GM19395 (cell line): ENCODE measurements around the gene APLP2.
"Not testable (repeated sequence)": the region's sequence is repeated elsewhere in the genome, so short reads cannot be mapped to it uniquely, and the experiment has no call there.

ENCODE experiments used
- ATAC-seq: cut with Tn5 transposase; IDR thresholded peaks from one replicate; pipeline ENCODE4 v1.9.1; 2021; ENCODE audit warnings: mild to moderate bottlenecking, moderate library complexity; ENCODE audit not compliant: unreplicated experiment

The APLP2 gene

DNA sequence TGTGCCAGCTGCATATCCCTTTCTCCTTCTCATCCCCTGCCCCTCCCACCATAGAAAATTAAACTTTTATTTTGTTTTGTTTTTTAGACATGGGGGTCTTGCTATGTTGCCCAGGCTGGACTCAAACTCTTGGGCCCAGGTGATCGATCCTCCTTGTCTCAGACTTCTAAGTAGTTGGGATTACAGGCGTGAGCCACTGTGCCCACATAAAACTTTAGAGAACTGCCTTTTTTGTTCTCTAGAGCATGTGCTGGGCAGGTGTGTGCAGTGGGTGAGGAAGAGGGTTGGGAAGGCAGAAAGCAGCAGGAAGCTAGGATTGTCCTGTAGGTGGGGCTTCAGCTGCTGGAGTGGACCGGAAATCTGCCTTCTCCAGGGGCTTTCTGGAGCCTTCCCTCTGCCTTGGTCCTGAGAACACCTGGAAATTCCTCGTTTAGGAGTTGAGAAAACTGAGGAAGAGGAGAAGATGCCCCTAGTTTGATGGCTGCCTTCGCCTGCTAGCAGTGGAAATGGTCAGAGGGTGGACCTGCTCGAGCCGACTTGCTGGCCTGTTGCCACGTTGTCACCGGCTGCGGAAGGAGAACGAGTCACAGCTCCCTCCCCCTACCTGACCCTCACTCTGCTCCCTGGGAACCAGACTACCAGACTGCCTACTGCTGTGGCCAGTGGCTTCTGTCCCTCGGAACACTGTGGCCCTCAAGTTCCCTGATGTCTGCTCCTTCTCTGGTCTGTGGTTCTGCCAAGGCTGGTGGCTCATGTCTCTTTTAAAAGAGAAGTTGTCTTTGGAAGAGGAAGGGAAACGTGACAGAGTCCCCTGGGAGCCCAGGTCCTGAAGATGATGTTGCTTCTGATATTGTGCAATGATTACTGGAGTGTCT, 93.9 kb downstream of the APLP2 start:
- ATAC-seq, result no peak

DNA sequence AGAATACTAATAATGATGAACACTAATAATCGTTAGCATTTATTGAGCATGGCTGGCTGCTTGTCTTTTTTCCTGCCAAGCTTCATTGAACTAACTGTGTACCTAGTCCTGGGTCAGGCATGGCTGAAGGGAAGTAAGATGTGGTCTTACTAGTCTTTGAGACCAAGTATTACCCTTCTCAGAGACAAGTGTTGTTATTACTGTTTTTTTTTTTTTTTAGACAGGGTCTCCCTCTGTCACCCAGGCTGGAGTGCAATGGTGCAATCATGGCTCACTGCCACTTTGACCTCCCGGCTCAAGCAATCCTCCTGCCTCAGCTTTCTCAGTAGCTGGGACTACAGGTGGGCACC, 94.5 kb downstream of the APLP2 start:
- no peak for ATAC-seq

DNA sequence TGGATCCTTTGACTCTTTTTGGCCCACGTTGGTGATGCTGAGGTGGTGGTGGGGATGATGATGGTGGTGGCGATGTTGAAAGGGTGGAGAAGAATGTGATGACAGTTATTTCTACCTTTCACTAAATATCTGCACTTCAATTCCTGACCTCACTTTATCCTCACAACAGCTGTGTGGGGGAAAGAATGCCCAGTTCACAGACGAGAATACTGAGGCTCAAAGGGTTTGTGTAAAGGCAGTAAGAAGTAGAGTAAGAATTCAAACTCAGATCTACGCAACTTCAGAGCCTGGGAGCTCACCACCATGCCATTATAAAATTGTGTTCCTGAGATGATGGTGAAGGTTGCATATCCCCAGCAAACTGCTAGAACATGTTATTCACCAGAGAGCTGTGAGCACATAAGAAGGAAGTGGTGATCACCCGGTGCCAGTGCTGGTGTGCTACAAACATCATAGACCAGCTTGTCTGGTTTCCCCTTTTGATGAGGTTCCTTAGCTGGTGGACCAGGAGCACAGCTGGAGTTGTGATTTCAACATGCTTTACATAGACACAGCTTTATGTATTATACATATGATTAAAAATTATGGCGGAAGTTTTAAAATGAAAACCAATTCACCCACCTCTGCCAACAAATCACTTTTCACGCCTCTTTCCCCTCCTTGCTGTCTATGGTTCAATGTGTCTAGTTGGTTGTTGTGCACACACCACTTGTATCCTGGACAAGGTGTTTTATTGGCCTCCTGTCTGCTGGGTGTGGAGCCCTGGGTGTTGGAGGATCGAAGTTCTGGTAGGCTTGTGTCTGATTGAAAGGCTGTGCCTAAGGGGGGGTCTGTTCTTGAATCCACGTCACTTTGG, 96.1 kb downstream of the APLP2 start:
- no peak for ATAC-seq

DNA sequence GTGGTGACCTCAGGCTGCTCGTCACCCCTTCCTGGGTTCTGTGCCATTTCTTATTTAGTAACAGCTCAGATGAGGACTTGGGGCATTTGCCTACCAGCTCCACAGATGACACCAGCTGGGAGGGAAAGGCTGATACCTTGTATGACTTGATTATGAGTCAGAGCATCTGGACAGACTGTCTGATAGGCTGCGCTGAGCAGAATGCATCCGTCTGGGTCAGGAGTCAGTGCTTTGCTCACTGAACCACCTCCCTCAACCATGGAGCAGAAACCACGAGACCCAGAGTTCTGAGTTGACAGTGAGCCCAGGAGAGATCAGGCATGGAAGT, 96.7 kb downstream of the APLP2 start:
- ATAC-seq, result no peak

DNA sequence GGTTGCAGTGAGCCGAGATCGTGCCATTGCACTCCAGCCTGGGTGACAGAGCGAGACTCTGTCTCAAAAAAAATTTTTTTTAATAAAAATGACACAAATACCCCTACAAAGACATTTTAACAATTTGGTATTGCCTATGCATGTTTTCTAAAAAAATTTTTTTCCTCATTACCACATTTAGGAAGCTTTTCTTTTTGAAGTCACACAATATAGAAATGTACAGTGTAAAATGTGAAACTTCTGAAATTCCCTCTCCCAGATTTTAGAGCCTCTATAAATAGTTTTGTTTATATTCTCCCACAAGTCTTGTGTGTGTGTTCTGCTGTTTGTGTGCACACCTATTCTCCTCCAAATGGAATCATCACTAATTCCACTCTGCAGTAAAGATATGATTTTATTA, 97.5 kb downstream of the APLP2 start:
- no peak for ATAC-seq

DNA sequence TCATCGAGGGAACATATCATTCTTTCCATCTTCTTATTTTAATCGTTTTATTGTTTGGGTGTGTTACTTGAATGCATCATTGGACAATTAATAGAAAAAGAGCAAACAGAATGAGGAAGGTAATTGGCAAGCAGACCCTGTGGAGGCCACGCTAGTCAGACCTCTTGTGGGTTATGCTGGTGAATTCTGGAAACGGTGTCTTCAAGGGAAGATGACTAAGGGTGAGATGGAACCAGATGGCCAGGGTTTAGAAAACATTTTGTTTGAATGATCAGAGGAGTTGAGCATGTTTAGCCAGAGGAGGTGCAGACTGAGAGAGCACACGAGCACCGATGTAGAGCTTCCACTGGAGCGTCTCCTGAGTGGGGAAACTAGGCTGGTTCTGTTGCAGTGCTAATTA, 98.4 kb downstream of the APLP2 start:
- no peak for ATAC-seq

DNA sequence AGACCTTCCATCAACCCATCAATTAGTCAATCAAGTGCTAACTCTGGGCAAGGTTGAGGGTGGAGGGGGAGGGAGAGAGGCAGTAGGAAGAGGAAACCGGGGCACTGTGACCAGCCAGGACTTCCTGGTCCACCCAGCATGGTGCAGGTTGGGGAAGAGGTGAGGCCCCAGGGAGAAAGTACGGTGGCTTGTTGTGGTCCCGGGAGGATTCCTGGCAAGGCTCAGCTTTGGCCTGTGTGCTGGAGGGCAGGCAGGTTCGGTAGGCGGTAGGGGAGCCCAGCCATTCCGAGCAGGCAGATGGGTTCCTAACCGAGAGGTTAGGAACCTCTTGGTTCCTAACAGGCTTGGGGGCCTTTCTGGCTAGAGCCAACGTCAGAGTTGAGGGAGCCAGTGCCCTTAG, 100.7 kb downstream of the APLP2 start:
- no peak for ATAC-seq

DNA sequence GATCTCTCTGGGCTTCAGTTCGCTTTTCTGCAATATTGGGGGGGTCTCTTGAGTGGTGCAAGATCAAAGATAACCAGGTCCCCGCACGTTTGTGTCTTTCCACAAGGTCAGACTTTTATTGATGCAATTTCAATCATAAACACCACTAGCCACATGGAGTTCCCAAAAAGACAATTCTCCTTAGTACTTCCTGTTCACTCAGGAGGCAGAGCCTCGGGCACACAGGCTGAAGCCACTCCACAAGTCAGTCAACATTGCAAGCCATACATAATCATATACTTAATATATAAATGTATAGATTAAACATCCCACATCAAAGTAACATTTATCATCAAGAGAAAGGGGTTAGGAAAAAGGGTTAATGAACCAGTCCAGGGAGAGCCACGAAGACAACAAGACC, 101.8 kb downstream of the APLP2 start:
- ATAC-seq, result no peak

DNA sequence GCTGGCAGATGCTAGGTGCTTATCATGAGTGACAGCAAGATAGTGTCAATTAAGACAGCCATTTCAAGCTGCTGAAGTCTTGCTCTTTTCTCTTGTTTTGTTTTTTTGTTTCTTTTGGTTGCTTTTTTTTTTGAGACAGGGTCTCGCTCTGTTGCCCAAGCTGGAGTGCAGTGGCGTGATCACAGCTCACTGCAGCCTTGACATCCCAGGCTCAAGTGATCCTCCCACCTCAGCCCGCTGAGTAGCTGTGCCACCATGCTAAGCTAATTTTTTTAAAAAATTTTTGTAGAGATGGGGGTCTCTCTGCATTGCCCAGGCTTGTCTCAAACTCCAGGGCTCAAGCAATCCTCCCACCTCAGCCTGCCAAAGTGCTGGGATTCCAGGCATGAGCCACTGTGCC, 102.3 kb downstream of the APLP2 start:
- not testable (repeated sequence) for ATAC-seq

DNA sequence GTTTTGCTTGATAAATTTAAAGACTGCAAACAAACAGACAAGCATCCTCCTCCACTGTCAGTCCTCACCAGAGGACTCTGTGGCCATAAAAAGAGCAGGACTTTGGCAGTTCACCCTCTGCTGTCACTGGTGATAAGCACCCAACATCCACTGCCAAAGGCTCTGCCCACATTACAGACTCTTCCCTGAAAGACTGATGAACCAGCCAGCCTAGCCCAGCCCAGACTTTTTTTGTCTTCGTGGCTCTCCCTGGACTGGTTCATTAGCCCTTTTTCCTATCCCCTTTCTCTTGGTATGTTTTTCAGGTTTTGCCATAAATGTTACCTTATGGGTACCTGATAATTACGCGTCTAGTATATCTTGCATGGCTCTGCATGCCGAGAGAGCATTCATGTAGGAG, 104.9 kb downstream of the APLP2 start:
- ATAC-seq, result no peak

DNA sequence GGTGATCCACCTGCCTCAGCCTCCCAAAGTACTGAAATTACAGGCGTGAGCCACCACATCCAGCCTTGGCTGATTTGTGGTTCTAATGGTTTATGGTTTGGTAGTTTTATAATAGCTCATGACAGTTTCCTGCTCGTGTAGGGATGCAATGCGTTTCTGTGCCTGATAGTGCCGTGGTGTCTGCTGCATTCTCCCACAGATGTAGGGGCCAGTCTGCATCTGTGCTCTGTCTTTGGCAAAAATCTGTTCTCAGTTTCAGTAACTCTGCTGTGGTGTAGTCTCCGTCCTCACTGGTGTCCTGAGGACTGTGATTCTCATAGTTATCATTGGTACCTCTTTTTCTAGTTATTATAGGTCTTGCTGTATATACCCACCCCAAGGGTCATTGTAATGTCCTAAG, 106.2 kb downstream of the APLP2 start:
- no peak for ATAC-seq

DNA sequence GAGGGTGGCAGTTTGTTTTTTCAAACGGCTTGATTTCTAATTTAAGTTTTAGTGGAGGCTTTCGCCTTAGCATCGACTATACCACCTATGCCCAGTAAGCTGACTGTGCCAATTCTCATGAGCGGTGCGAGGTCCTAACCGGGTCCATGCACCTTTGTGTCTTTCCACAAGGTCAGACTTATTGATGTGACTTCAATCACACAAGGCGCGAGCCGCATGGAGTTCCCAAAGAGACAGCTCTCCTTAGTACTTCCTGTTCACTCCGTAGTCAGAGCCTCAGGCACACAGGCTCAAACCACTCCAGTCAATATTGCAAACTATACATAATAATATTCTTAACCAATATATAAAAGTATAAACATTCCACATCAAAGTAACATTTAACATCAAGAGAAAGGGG, 108.1 kb downstream of the APLP2 start:
- no peak for ATAC-seq

DNA sequence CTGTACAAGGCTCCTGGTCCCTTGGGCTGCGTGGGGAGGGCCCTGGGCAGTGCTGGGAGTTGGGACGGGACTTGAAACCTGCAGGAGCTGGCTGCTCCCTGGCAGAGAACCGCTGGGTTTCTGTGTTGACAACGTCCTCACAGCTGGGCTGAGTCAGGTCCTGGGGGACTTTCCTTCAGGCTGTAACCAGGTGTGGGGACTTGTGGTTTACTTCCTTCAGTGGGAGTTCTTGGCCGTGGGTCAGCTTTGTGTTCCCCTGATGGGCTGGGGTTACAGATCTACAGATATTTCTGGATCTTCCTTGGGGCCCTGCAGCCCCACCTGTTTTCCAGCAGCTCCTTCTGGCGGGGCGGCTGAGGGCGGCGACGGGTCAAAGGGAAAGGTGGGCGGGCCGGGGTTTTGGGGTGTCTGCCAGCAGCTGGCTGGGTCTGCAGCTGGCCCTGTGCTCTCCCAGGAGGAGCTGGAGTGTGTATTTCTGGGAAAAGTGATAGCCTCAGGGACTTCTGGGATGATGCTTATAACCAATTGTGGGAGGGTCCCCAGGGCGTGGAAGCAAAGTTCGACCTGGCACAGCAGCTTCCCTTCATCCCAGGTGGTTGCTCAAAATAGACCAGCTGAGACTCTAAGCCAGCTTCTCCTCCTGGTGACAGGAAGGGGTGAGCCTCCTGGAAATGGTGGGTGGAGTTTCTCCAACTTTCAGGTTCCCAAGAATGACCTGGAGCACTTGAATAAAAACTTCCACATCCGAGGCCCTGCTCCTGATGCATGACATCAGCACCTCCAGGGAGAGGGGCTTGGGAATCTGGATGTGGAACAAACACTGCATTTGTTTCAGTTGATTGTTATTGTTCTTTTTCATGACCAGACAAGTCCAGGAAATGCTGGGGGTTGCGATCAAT, 109.0 kb downstream of the APLP2 start:
- no peak for ATAC-seq

DNA sequence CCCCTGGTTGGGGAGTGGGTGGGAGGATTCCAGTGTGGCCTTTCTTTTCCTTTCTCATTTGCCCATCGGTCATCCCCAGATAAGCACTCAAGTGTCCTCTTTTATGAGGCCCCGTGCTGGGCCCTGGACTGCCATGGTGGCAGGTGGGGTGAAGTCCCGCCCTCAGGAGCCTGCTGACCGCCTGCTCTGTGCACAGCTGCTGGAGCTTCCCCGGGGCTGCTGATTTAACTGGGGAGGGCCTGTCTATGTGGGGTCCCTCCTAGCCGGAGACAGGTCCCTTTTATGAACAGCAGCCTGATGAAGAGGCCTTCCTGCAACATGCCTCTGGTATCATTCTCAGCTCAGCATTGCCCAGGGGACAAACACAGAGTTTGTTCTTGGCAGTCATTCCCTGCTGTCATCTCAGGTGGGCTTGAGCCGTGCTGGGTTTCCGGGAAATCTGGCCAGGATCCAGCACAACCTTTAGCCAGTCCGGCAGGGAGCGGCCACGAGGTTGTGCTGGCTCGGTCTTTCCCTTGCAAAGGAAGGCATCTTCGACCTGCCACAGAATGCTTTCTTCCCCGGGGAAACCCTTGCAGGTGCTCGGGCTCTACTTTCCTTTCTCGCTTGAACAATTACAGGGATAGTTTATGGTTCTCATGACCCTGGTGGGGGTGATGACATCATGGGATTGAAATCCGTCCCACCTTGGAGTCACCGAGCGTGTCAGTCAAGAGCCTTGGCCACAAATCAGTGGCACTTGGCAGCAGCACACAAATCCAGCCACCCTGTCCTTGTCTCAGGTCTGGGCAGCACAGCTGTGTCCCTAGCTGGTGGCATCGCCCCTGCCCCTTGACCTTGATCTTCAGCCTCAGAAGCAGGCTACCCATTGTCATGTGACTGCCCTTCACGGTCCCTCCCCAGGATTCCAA, 110.0 kb downstream of the APLP2 start:
- ATAC-seq, result no peak

DNA sequence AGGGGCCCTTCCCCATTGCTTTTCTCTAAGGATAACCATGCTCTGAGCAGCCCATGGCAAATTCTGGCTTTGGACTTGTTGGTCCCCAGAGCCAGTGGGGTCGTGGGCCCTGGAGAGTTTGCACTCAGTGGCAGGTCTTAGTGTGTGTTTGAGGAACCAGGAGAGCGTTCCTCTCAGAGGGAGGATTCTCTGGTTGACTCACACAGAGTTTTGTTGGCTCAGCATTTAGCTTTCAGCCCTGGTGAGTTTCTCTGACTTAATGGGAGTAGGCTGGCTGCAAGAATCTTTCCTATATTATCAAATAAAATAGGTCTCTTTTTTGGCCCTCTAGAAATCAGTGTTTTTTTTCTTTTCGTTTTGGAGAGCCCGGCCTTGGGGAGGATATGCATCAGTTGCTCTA, 110.8 kb downstream of the APLP2 start:
- ATAC-seq, result no peak

DNA sequence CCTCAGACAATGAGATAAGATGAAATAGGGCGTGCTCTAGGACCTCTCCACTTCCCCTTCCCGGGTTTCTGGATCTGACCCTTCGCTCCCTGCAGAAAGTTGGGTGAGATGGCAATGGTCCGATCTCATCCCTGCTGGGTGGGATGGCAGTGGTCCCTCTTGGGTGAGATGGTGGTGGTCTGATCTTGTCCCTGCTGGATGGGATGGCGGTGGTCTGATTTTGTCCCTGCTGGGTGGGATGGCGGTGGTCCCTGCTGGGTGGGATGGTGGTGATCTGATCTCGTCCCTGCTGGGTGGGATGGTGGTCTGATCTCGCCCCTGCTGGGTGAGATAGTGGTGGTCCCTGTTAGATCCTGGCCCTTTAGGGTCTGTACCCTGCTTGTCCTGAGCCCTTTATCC, 111.2 kb downstream of the APLP2 start:
- no peak for ATAC-seq

DNA sequence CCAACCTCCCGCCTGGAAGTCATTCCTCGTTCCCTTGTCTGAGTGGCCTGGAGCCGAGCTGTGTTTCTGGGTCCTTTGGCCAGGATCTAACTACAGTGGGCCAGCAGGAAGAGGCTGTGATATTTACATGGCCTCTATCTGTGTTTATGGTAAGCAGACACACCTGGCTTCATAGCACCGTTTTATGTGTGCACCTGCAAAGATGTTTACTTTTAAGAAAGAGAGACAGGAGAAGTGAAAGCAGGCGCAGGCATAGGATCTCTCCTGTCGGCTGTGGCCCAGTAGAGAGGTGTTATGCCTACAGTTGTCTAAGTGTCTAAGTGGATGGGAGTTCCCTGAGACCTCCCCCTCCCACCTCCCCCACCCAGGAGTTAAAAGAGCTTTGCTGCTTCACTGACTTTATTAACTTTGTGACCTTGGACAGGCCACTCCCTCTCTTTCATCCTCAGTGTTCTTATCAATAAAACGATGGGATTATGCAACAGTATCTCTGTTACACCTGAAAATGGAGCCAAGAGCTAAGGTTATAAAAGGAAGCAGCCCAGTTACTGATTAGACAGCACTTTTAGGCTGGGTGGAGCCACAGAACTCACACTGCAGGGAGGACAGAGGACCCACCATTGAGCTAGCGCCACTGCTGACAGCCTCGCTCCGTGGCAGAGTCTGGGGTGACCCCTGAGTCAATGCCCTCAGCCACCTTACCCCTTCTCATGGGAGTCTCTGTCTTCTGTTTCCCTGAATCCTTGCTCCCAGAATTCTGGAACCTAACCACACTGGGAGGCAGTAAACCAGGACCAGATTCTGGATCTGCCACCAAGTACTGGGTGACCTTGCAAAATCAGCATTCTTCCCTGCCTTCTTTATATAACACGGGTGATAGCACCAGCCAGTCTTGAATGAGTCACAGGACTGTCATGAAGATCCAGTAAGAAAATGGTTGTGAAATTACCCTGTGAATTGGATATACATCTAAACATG, 111.9 kb downstream of the APLP2 start:
- ATAC-seq, result peak; percentile 70

DNA sequence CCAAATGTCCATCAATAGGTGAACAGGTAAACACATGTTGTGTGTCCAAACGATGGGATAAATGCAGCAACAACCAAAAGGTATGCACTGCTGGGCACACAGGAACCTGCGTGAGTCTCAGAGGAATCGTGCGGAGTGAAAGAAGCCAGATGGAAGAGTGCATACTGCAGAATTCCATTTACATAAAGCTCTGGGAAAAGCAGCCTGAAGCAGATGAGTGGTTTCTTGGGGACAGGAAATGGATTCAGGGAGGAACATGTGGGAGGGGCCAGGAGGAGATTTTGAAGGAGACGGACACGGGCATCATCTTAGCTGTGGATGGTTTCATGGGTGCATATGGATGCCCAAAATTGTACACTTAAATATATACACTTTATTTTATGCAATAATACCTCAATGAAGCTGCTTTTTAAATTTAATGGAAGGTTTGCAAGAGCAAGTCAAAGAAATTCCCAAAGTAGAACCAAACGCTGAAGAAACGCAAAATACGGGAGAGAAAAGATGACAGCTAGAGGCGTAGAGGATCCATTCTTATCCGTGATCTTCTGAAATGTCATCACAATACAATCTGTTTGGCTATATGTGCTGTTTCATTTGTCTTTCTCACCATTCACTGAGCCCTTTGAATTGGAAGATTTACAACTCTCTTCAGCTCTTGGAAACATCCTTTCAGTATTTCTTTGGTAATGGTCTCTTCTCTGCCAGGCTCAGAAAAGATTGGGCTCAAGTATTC, 114.3 kb downstream of the APLP2 start:
- no peak for ATAC-seq
